GM06990 (cell line): Measurements from ENCODE around the gene EPOP.

Experiments
- DNase-seq: peaks from one replicate; pipeline ENCODE4 v3.0.0-alpha.2; 2011; ENCODE audit not compliant: insufficient read length; ENCODE audit errors: extremely low read depth
- H3K27me3 ChIP-seq: replicated peaks from 2 replicates; pipeline ENCODE4 v1.6.0; 2011; ENCODE audit warnings: low read length; ENCODE audit not compliant: control insufficient read depth, insufficient read depth
- H3K36me3 ChIP-seq: 2 replicates; pipeline ENCODE4 v1.5.1; 2011; ENCODE audit warnings: low read length; ENCODE audit not compliant: control insufficient read depth, insufficient read depth
- H3K4me3 ChIP-seq: replicated peaks from 2 replicates; pipeline ENCODE4 v1.5.1; 2011; ENCODE audit warnings: low read depth, mild to moderate bottlenecking, control low read depth, low read length
- TF ChIP-seq, protein P1 (sequence below): IDR thresholded peaks from 2 replicates; pipeline ENCODE4 v1.5.1; 2011; ENCODE audit warnings: low read length, control low read depth, mild to moderate bottlenecking, inconsistent platforms; ENCODE audit not compliant: insufficient read depth, poor library complexity, severe bottlenecking

The EPOP gene

DNA sequence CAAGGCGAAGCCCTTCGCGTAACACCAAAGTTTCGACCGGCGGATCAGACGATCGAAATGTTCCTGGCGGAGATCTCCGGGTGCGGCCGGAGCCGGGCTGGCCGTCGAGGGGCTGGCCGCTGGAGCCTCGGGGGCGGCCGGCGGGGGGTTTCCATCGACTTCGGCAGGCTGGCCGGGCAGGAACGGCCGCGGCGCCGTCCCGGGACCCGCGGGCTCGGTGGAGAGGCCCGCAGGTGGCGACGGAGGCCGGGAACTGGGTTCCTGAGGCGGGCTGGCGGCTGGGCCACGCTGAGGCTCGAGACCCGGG is 1.1 kb downstream of the EPOP start:
- peak overlapping the region; percentile 71 for H3K4me3 ChIP-seq
- H3K36me3 ChIP-seq = no peaks in the 10 kb centered on the region
- H3K27me3 ChIP-seq = no peaks in the 10 kb centered on the region; the same call in none of the 2 replicates
- DNase-seq = no peak
- TF ChIP-seq, protein P1, sequence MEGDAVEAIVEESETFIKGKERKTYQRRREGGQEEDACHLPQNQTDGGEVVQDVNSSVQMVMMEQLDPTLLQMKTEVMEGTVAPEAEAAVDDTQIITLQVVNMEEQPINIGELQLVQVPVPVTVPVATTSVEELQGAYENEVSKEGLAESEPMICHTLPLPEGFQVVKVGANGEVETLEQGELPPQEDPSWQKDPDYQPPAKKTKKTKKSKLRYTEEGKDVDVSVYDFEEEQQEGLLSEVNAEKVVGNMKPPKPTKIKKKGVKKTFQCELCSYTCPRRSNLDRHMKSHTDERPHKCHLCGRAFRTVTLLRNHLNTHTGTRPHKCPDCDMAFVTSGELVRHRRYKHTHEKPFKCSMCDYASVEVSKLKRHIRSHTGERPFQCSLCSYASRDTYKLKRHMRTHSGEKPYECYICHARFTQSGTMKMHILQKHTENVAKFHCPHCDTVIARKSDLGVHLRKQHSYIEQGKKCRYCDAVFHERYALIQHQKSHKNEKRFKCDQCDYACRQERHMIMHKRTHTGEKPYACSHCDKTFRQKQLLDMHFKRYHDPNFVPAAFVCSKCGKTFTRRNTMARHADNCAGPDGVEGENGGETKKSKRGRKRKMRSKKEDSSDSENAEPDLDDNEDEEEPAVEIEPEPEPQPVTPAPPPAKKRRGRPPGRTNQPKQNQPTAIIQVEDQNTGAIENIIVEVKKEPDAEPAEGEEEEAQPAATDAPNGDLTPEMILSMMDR = no peak

DNA sequence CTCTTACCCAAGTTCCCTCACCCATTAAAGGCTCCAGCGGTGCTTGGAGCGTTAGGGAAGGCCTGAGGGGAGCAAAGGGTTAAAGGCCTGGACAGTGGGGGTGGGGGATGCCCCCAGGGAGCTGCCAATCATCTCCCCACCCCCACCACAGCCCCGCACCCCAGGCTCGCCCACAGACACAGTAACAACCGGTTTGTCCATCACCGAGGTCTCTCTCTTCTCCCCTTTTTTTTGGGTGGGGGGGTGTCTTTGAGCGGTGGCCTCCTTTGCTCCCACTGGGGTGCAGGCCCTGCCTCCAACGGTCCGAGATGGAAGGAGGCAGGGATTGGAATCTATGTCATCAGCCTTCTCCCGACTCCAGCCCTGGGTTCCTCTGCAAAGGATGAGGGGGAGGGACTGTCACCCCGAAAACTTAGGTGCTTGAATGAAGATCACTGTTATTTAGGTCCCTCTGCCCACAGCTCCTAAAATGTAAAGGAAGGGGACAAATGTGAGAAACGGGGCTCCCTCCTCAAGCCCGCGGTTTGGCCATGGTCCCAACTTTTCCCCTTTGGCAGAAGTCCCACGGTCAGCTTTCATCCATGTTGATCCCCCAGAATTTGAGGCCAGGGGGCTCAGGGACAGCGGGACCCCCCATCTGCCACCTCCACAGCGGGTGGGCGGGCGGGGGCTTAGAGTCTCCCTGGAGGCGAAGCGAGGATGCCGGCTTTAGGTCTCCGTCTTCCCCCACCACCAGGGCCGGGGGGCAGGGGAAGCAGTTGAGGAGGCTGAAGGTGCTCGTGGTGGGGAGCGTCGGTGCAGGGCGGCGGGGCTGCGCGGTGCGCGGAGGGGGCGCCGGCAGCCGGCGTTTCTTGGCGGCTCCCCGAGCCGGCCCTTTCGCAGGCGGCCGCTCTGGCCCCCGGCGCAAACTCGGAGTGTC is 1.7 kb downstream of the EPOP start:
- peak overlapping the region; percentile 29; the same call in 1 of the 2 replicates for H3K4me3 ChIP-seq
- TF ChIP-seq, protein P1 = no peak
- H3K27me3 ChIP-seq = no peaks in the 10 kb centered on the region; the same call in none of the 2 replicates
- H3K36me3 ChIP-seq = no peaks in the 10 kb centered on the region
- no peak for DNase-seq

DNA sequence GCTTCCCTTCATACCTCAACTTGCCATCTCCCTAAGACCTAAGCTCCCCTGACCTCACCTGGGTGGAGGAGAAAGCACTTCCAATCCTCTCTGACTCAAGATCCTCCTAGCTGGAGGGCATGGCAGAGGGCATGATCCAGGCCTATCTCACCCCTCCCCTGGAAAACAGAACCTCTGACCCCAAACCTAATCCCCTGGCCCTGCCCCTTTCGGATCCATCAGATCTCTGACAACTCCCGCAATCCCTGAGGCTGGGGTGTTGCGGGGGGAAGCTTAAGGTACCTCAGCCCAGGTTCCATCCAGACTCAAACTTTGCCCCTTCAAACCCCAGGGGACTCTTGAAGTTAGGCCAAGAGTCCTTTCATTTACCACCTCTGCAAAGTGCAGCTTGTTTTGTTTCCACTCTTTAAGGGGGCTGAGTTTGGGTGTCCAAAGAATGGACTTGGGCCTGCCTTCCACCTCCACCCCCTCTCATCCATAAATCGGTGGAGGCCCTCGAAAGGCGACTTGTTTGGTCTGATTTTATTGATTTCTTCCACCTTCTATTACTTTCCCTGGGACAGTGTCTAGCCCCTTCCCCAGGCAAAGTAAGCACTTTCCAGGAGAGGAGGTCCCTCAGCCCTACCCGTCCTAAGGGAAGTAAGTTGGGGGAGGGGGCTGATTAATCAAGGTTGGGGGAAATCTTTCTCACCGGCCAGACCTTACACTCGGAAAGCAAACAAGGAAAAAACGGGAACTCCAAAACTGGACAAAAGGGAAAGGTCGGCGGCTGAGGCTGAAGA is 2.6 kb downstream of the EPOP start:
- Histone ChIP-seq H3K36me3 (no peaks in the 10 kb centered on the region), H3K4me3 (no peak overlapping the region), H3K27me3 (no peaks in the 10 kb centered on the region; the same call in none of the 2 replicates)
- TF ChIP-seq, protein P1 = no peak
- no peak for DNase-seq

DNA sequence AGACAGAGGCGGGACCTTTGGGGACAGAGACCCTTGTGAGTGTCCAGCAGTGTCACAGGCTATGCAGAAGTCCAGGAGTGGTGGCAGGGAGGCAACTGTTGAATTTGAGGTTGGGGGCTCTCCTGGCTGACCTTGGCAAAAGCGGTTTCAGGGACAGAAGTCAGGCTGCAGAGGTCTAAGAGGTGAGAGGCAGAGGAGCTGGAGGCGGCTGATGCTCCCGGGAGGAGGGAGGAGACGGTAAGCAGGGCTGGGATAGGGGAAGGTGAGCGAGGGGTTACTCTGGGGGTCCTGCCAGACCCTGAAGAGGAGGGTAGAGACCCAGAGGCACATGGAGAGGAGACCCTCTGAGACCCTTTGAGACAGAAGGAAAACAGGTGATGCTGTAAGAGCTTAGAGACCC is 5.2 kb downstream of the EPOP start:
- Histone ChIP-seq H3K27me3 (no peaks in the 10 kb centered on the region; the same call in none of the 2 replicates), H3K4me3 (no peak overlapping the region), H3K36me3 (no peaks in the 10 kb centered on the region)
- TF ChIP-seq, protein P1 = no peak
- no peak for DNase-seq

DNA sequence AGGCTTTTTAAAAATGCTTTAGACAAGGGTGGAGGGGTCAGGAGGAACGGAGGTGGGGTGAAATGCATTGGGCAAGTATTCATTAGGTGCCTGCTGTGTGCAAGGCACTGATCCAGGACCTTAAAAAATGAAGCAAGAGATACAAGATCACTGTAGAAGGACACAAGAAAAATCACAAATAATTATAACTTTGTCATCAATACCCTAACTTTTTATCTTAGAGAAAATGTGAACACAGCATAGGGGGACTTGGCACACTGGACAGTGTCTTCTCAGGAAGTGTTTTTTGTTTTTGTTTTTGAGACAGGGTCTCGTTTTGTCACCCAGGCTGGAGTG is 7.0 kb downstream of the EPOP start:
- Histone ChIP-seq H3K36me3 (no peaks in the 10 kb centered on the region), H3K27me3 (no peaks in the 10 kb centered on the region; the same call in none of the 2 replicates)

More for the DNA sequence above, 7.0 kb downstream of the EPOP start:
- no peak overlapping the region for H3K4me3 ChIP-seq
- DNase-seq = no peak
- TF ChIP-seq, protein P1 = no peak
